GM19438 (cell line): Measurements from ENCODE around the gene PANX2.
"Not testable (repeated sequence)": the region's sequence is repeated elsewhere in the genome, so short reads cannot be mapped to it uniquely, and the experiment has no call there.

Experiments
- ATAC-seq: cut with Tn5 transposase; IDR thresholded peaks from one replicate; pipeline ENCODE4 v1.9.1; 2021; ENCODE audit warnings: low read depth; ENCODE audit not compliant: unreplicated experiment

Gene PANX2

GRCh38 chr22:50146439-50147238, 23.9 kb upstream of the PANX2 start:
- no peak for ATAC-seq

DNA sequence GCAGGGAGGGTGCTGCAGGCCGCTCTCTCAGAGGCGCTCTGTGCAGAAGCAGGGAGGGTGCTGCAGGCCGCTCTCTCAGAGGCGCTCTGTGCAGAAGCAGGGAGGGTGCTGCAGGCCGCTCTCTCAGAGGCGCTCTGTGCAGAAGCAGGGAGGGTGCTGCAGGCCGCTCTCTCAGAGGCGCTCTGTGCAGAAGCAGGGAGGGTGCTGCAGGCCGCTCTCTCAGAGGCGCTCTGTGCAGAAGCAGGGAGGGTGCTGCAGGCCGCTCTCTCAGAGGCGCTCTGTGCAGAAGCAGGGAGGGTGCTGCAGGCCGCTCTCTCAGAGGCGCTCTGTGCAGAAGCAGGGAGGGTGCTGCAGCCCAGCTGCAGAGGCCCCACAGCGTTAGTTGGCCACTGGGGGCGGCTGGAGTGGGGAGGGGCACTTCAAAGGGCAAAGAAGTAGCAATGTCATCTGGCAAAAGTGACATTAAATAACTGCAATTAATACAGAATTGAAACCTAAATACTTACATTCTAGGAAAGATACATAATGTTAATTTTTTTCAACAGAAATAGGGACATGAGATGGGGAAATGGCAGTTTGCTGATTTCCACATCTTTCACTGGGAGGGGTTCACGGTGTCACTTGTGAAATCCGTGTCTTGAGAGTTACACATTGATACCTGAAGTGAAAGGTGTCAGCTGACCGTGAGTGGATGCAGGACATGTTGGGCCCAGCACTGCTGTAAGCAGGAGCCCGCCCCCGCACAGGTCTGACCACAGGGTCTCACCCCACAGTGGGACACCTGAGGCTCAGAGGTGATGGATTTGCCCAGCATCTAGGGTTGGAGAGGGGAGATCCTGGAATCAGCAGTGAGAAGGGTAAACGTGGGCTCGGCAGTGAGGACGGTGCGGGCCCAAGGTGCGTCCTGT, 23.0 kb upstream of the PANX2 start:
- ATAC-seq: not testable (repeated sequence)

DNA sequence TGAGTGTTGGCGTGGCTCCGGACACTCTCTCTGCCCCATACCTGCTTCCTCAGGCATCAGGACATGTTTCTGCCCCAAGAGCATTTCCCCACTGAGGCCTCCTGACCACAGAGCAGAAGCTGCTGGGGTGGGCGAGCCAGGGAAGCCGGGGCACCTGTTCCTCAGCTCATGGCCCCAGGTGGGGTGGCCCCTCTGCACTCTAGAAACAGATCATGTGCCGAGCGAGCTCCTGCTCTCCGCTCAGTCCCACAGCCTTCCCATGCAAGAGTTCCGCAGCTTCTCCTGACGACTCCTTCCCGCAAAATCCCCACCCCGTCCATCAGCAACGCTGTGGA, 22.4 kb upstream of the PANX2 start:
- no peak for ATAC-seq

DNA sequence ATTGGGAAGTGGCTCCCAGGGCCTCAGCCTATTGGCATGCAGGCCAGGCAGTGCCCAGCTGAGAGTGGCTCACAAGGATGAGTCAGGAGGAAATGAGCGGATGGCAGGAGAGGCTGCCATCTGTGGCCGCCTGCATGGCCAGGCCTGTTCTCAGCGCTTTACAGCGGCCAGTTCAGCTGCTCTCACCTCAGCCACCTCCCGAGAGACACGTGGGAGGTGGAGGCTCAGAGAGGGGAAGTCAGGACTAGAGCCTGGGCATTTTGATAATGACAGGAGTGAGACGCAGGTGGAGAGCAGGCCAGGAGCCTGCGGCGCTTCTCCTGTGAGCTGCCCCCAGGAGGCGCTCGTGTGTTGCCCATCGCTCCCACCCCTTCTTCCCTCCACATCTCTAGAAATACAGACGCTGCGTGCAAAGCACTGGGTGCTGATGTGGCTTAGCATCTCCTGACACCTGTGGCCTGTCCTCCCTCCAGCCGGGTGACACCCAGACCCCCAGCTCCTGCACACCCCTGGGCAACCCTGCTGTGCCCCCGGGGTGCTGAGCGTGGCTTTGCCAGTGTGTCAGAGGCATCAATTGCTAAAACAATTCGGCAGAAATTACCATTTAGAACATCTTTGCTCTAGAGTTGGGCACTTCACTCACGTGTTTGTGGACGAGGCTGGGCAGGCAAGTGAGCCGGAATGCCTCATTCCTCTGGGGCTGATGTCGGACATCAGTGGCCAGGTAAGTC, 21.4 kb upstream of the PANX2 start:
- ATAC-seq: no peak

- ATAC-seq: no peak
Measured at GRCh38 chr22:50150161-50151129, 20.1 kb upstream of the PANX2 start.

DNA sequence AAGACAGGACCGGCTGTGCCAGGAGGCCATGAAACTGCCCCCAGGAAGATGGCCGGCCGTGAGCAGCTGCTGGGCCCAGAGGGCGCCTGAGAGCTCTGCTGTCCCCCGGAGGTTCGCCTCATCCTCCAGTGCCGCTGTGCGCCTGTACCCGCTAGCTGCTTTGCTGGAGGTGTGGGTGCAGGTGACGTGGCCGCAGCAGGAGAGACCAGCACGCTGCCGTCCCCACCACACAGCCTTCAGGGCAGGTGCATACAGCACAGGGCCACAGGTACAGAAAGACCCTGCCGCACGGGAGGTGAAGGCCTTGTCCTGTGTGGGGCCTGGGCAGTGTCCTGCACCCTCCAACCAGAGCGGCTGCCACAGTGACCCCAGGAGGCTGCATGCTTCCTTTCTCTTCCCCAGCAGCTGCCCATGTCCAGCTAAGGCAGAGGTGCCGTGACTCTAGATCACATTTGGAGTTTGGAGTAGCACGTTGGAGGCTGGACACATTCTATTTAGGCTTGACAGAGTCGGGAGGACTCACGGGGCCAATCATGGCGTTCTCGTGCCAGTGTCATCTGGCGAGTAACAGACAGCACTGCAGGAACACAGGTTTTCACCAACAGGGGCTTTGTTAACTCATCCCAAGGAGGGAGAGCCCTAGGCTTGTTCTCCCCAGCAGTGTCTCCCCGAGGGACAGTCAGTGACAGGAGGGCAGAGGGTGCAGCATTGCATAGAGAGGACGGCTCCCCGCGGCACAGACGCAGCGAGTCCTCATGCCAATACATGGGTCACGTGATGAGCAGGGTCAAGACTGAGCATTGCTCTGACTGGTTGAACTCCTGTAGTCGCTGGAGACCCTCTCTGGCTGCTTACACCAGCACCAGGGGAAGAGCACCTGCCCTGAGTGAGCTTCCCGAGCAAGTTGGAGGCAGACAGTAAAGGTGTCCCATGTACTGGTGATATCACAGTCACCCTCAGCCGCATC, 18.7 kb upstream of the PANX2 start:
- ATAC-seq: no peak

GRCh38 chr22:50153056-50153755, 17.3 kb upstream of the PANX2 start:
- ATAC-seq: no peak

DNA sequence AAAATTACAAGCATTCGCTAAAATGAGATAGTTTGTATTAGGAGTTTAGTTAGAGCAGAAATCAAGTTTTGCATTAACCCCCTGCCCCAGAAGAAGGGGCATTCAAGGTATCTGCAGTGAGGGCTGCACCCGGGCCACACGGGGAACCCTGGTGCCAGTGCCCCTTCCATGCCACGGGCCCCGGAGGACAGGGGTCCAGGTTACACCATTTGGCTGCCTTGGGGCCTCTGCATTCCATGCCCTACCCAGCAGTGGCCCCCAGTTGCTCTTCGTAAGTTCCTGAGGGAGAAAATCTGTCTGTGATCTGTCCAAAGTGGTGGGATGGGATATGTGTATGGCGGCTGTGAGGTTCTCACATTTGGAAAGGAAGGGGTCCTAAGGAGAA, 16.8 kb upstream of the PANX2 start:
- ATAC-seq: no peak

- ATAC-seq: no peak
Measured at GRCh38 chr22:50157709-50158375, 12.7 kb upstream of the PANX2 start.

GRCh38 chr22:50160947-50161346, 9.6 kb upstream of the PANX2 start:
- ATAC-seq: no peak

GRCh38 chr22:50161508-50162390, 8.8 kb upstream of the PANX2 start:
- no peak for ATAC-seq

DNA sequence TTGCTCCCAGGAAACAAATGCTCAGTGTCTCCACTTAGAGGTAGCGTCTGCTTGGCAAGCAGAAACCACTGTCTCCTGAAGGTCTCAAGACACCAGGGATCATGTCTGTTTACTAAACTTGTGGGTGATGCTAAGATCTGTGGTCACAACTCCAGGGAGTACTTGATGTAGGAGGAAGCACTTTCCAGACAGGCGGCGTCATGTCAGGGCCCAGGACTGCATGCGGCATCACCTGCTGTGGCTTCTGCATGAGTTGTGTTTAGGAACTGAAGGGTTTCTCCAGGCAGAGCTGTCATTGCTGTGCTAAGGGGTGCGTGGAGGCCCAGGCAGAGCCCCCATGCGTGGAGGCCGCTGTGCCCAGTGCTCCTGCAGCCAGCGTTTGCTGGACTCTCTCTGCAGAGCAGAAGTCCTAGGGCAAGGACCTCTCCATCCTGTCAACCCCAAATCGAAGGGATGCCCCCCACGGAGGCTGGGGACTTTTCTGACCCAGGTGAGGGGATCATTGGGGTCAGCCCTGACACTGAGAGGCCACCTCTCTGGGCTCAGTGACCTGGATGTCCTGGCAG, 8.1 kb upstream of the PANX2 start:
- no peak for ATAC-seq

GRCh38 chr22:50165436-50166123, 5.0 kb upstream of the PANX2 start:
- no peak for ATAC-seq

DNA sequence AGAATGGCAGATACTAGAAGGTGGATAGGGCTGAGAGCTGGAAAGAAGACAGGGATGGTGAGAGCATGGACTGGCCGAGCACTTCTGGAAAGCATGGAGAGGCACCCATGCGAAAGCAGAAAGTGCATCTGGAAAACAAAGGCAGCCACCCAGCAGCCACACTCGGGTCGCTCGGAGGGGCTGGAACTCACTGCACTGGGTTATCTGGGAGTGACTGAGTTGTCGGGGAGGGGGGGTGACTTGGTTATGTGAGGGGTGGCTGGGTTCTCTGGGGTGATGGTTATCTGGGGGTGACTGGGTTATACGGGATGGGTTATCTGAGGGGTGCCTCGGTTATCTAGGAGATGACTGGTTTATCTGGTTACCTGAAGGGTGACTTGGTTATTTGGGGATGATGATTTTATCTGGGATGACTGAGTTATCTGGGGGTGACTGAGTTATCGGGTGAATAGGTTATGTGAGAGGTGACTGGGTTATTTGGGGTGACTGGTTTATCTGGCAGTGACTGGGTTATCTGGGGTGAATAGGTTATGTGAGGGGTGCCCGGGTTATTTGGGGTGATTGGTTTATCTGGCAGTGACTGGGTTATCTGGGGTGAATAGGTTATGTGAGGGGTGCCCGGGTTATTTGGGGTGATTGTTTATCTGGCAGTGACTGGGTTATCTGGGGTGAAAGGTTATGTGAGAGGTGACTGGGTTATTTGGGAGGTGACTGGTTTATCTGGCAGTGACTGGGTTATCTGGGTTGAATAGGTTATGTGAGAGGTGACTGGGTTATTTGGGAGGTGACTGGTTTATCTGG, 2.6 kb upstream of the PANX2 start:
- no peak for ATAC-seq
